Astrocyte of the cerebellum (primary cell): ENCODE measurements around the gene ASXL3.

Source experiments
- DNase-seq: peaks from one replicate; pipeline ENCODE4 v3.0.0-alpha.2; 2011; ENCODE audit warnings: low read depth
- H3K4me3 ChIP-seq: 2 replicates; pipeline ENCODE4 v1.5.1; 2011; ENCODE audit warnings: mild to moderate bottlenecking, low read depth, low read length, moderate library complexity
- CTCF ChIP-seq: IDR thresholded peaks from 2 replicates; pipeline ENCODE4 v1.5.1; 2012; ENCODE audit warnings: low read length, low read depth, moderate library complexity, mild to moderate bottlenecking; ENCODE audit errors: missing control alignments
- in situ Hi-C: cut with HindIII; loops from 2 replicates; pipeline ENCODE4 v1.10.0; 2017; ENCODE audit warnings: low sequenced_read_pairs

The ASXL3 gene

GRCh38 chr18:33556846-33557245, 21.2 kb upstream of the ASXL3 start:
- in situ Hi-C loops = no loop called here
- no peak for TF ChIP-seq CTCF
- H3K4me3 ChIP-seq = no peak overlapping the region
- no peak for DNase-seq

- in situ Hi-C loops = no loop called here
Observed at GRCh38 chr18:33557706-33558105, 20.3 kb upstream of the ASXL3 start.

GRCh38 chr18:33558529-33558928, 19.5 kb upstream of the ASXL3 start:
- no peak for TF ChIP-seq CTCF
- in situ Hi-C loops = no loop called here
- H3K4me3 ChIP-seq = no peak overlapping the region

More at GRCh38 chr18:33557706-33558105, 20.3 kb upstream of the ASXL3 start:
- H3K4me3 ChIP-seq = no peak overlapping the region
- no peak for TF ChIP-seq CTCF
- DNase-seq = no peak

GRCh38 chr18:33560686-33561370, 17.2 kb upstream of the ASXL3 start:
- no peak for DNase-seq
- no peak for TF ChIP-seq CTCF
- in situ Hi-C loops = no loop called here
- H3K4me3 ChIP-seq = no peak overlapping the region

More at GRCh38 chr18:33558529-33558928, 19.5 kb upstream of the ASXL3 start:
- DNase-seq = no peak

GRCh38 chr18:33562741-33563140, 15.3 kb upstream of the ASXL3 start:
- in situ Hi-C loops = no loop called here
- DNase-seq = no peak
- no peak for TF ChIP-seq CTCF
- H3K4me3 ChIP-seq = no peak overlapping the region

GRCh38 chr18:33567705-33568104, 10.3 kb upstream of the ASXL3 start:
- no peak for TF ChIP-seq CTCF

More at GRCh38 chr18:33567705-33568104, 10.3 kb upstream of the ASXL3 start:
- no peak overlapping the region for H3K4me3 ChIP-seq
- no peak for DNase-seq
- in situ Hi-C loops = no loop called here
